Cardiac muscle cell (in vitro differentiated cells and primary cell): Measurements from ENCODE around the gene TJP3. TPM values are rescaled to one million over a fixed set of nuclear protein-coding genes. Genes with fewer than 3 reads are reported as not detected.
A peak's percentile ranks its signal among the peaks of the same experiment; 100 is the strongest.

Experiments used
- DNase-seq, 2 donors: peaks; one replicate each; pipeline versions ENCODE4 v3.0.0 to v3.0.0-alpha.2; 2010 to 2017; ENCODE audit warnings: low read depth in 1 of 2, low spot score in 1 of 2
- H3K27ac ChIP-seq: fragments of 200-600 bp; sonication (generic); 2 replicates; pipeline ENCODE4 v1.5.1; 2016
- H3K27me3 ChIP-seq: fragments of 200-600 bp; sonication (generic); 2 replicates; pipeline ENCODE4 v1.6.0; 2016; ENCODE audit warnings: control low read depth
- H3K36me3 ChIP-seq: fragments of 200-600 bp; sonication (generic); 2 replicates; pipeline ENCODE4 v1.5.1; 2016; ENCODE audit warnings: control low read depth
- H3K4me1 ChIP-seq: fragments of 200-600 bp; sonication (generic); 2 replicates; pipeline ENCODE4 v1.8.1; 2017; ENCODE audit warnings: low read depth, mild to moderate bottlenecking, mixed run types
- H3K4me3 ChIP-seq: fragments of 200-600 bp; sonication (generic); 2 replicates; pipeline ENCODE4 v1.5.1; 2016; ENCODE audit warnings: mild to moderate bottlenecking
- H3K9me3 ChIP-seq: fragments of 200-600 bp; sonication (generic); 2 replicates; pipeline ENCODE4 v1.5.1; 2017; ENCODE audit warnings: low read depth, mild to moderate bottlenecking, control low read depth
- CTCF ChIP-seq: IDR thresholded peaks from 2 replicates; pipeline ENCODE4 v1.5.1; 2012; ENCODE audit warnings: low read depth, mild to moderate bottlenecking, low read length
- polyA plus RNA-seq: library from polyadenylated mRNA; unstranded; fragments of >200 nt; fragmentation: Nextera tagmentation; extraction: Ambion mirVana; gene quantifications from 2 replicates; pipeline ENCODE4 v1.2.1, GENCODE V29; 2016
- total RNA-seq: library from RNA; depleted of rRNA; stranded (reverse); fragments of >200 nt; gene quantifications from 2 replicates; pipeline ENCODE4 v1.2.3, GENCODE V29; 2016

The TJP3 gene
- total and polyA plus RNA-seq, 2 experiments from 2014 or later: 5.0 to 5.2 TPM

- Histone ChIP-seq H3K4me3 (no peak overlapping the region), H3K27me3 (peaks cover 32% of the 10 kb centered on the region), H3K9me3 (no peaks in the 10 kb centered on the region), H3K4me1 (no peaks in the 10 kb centered on the region), H3K36me3 (no peaks in the 10 kb centered on the region), H3K27ac (no peak overlapping the region)
- DNase-seq: no peak
- peak; percentile 14 for TF ChIP-seq CTCF
Observed at GRCh38 chr19:3783660-3784584, 75.7 kb downstream of the TJP3 start.

GRCh38 chr19:3784607-3785450 is 76.6 kb downstream of the TJP3 start:
- Histone ChIP-seq H3K4me1 (no peaks in the 10 kb centered on the region), H3K36me3 (no peaks in the 10 kb centered on the region), H3K27ac (no peak overlapping the region), H3K4me3 (no peak overlapping the region), H3K27me3 (peaks cover 32% of the 10 kb centered on the region), H3K9me3 (no peaks in the 10 kb centered on the region)
- TF ChIP-seq CTCF: no peak
- no peak for DNase-seq

- Histone ChIP-seq H3K27me3 (peaks cover 33% of the 10 kb centered on the region), H3K4me3 (peak overlapping the region; percentile 89), H3K36me3 (no peaks in the 10 kb centered on the region), H3K9me3 (no peaks in the 10 kb centered on the region), H3K4me1 (no peaks in the 10 kb centered on the region), H3K27ac (no peak overlapping the region)
- no peak for DNase-seq
- TF ChIP-seq CTCF: no peak
Observed at GRCh38 chr19:3785451-3785937, 77.3 kb downstream of the TJP3 start.

- H3K4me3 ChIP-seq: peak within 1 kb of the TSS; percentile 89
Observed at GRCh38 chr19:3785938-3786824, 78.0 kb downstream of the TJP3 start, which contains the start of gene MATK. Gene MATK (minus strand): TSS chr19:3786381. CDS start chr19:3785135, 1,246 bp downstream.

More at GRCh38 chr19:3785938-3786824, 78.0 kb downstream of the TJP3 start, which contains the start of gene MATK:
- peaks cover 35% of the 10 kb centered on the region for H3K27me3 ChIP-seq
- H3K9me3 ChIP-seq: no peaks in the 10 kb centered on the region
- H3K27ac ChIP-seq: no peak within 1 kb of the TSS
- H3K4me1 ChIP-seq: no peaks in the 10 kb centered on the region
- no peak for DNase-seq
- TF ChIP-seq CTCF: no peak
- H3K36me3 ChIP-seq: no peaks in the 10 kb centered on the region
